Kidney (tissue), 14 donors: Measurements from ENCODE around the gene CYB561. TPM values are rescaled to one million over a fixed set of nuclear protein-coding genes. Genes with fewer than 3 reads are reported as not detected.

Source experiments
- DNase-seq, 5 donors: peaks; one replicate each; pipeline ENCODE4 v3.0.0-alpha.2; 2013 to 2020
- FAIRE-seq: peaks from 2 replicates; lab custom pipeline; 2012; peaks lifted over from hg19 to GRCh38; lab: Jason Lieb, UNC
- H3K27ac ChIP-seq, 2 donors: one replicate each; pipeline ENCODE4 v1.7.0; 2013; ENCODE audit warnings: low read depth in 2 of 2, low read length in 2 of 2, inconsistent platforms in 1 of 2
- H3K27me3 ChIP-seq: one replicate; pipeline ENCODE4 v1.7.1; 2013; ENCODE audit warnings: low read length, inconsistent platforms; ENCODE audit not compliant: control insufficient read depth, insufficient read depth
- H3K36me3 ChIP-seq, 3 donors: one replicate each; pipeline versions ENCODE4 v1.7.0 to v1.7.1; 2013; ENCODE audit warnings: low read length in 3 of 3, control low read depth in 1 of 3, inconsistent platforms in 1 of 3; ENCODE audit not compliant: insufficient read depth in 3 of 3, control insufficient read depth in 2 of 3
- H3K4me1 ChIP-seq, 3 donors: one replicate each; pipeline versions ENCODE4 v1.7.0 to v1.7.1; 2013; ENCODE audit warnings: low read length in 3 of 3, inconsistent platforms in 1 of 3, low read depth in 1 of 3; ENCODE audit not compliant: control insufficient read depth in 2 of 3, insufficient read depth in 2 of 3
- H3K4me3 ChIP-seq, 3 donors: one replicate each; pipeline versions ENCODE4 v1.7.0 to v1.8.1; 2013; ENCODE audit warnings: low read length in 3 of 3, control low read depth in 1 of 3, inconsistent platforms in 1 of 3
- H3K9ac ChIP-seq, 3 donors: one replicate each; pipeline versions ENCODE4 v1.7.0 to v1.7.1; 2013; ENCODE audit warnings: low read length in 3 of 3, control low read depth in 1 of 3, inconsistent platforms in 1 of 3
- H3K9me3 ChIP-seq, 3 donors: one replicate each; pipeline versions ENCODE4 v1.7.0 to v1.7.1; 2013; ENCODE audit warnings: low read length in 3 of 3, control low read depth in 1 of 3, inconsistent platforms in 1 of 3; ENCODE audit not compliant: control insufficient read depth in 2 of 3, insufficient read depth in 1 of 3
- intact Hi-C: fragments of 100-400 bp; cut with DNase I; formaldehyde crosslinking; loops from one replicate; pipeline ENCODE4 v1.11.1; 2022
- polyA plus RNA-seq: library from polyadenylated mRNA; stranded (reverse); fragments of 350-450 nt; fragmentation: Illumina TruSeq; extraction: RNeasy Lipid Tissue Mini Kit (QIAGEN cat#74804); gene quantifications from one replicate; pipeline ENCODE4 v1.2.3, GENCODE V29; 2014; ENCODE audit warnings: low read depth, low replicate concordance; ENCODE audit not compliant: insufficient read depth
- total RNA-seq: library from RNA; stranded (reverse); fragmentation: NEBNext Ultra II Directional; extraction: Animal tissue kit (Norgen Biotek cat#: 25700); gene quantifications from one replicate; pipeline ENCODE4 v1.2.1, GENCODE V29; 2021
- TF ChIP-seq, protein P1 (sequence below): IDR thresholded peaks from 3 replicates; pipeline ENCODE4 v1.5.1; 2012; ENCODE audit warnings: mild to moderate bottlenecking, moderate library complexity, borderline replicate concordance; ENCODE audit not compliant: insufficient read depth; ENCODE audit errors: extremely low read depth
- donor health status: control.
- donor health status: control.
- donor health status: control.
- donor health status: control.
- donor health status: control.
- donor health status: DM: yes; HTN: yes; CAD: no.
- donor health status: Normal renal cell carcinoma (clear cell type).

The CYB561 gene
- total and polyA plus RNA-seq, 2 donors from 2014 or later, result 38.4 to 51.1 TPM

DNA sequence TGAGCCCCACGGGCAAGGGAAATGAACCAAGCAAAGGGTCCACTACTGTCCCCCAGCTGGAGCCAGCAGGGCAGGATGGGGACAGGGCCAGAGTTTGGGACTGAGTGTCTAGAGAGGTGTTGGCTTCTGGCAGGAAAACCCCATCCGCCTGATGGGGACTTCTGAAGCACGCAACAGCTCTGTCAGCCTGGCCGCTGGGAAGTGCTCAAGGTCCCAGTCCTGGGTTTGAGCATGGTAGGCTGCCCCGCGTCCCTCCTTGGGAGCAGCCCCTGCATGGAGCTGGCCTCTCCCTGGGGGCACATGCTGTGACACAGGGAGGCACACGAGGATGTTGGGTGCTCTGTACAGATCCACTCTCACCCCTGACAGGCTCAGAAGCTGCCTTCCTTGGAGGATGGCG is 45.3 kb upstream of the CYB561 start:
- FAIRE-seq (no peak), DNase-seq (no peak)
- Histone ChIP-seq H3K27me3 (no peaks in the 10 kb centered on the region), H3K9me3 (no peaks in the 10 kb centered on the region), H3K27ac (no peak overlapping the region), H3K4me1 (peaks cover 0 to 20% (median 19%) of the 10 kb centered on the region in 3 donors), H3K4me3 (no peak overlapping the region), H3K9ac (no peak overlapping the region), H3K36me3 (peaks cover 0 to 4% (median 0%) of the 10 kb centered on the region in 3 donors)
- intact Hi-C loops, result no loop called here
- TF ChIP-seq, protein P1, sequence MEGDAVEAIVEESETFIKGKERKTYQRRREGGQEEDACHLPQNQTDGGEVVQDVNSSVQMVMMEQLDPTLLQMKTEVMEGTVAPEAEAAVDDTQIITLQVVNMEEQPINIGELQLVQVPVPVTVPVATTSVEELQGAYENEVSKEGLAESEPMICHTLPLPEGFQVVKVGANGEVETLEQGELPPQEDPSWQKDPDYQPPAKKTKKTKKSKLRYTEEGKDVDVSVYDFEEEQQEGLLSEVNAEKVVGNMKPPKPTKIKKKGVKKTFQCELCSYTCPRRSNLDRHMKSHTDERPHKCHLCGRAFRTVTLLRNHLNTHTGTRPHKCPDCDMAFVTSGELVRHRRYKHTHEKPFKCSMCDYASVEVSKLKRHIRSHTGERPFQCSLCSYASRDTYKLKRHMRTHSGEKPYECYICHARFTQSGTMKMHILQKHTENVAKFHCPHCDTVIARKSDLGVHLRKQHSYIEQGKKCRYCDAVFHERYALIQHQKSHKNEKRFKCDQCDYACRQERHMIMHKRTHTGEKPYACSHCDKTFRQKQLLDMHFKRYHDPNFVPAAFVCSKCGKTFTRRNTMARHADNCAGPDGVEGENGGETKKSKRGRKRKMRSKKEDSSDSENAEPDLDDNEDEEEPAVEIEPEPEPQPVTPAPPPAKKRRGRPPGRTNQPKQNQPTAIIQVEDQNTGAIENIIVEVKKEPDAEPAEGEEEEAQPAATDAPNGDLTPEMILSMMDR, result no peak

DNA sequence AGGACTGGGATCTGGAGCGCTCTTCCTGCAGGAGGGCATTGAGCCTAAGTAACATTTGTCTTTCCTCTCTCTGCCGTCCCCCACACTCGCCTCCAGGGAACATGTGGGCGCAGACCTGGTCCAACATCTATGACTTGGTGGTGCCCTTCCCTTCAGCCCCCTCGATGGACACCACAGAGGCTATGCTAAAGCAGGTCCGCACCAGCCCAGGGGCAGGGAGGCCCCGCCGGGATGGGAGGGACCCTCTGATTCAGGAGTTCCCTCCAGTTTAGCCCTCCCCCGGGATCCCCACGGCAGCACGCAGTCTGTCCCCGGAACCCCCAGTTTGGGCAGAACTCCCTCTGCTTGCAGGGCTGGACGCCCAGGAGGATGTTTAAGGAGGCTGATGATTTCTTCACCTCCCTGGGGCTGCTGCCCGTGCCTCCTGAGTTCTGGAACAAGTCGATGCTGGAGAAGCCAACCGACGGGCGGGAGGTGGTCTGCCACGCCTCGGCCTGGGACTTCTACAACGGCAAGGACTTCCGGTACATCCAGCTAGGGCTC is 44.8 kb upstream of the CYB561 start:
- intact Hi-C loops, result no loop called here
- FAIRE-seq, result no peak
- no peak overlapping the region for H3K27ac ChIP-seq

DNA sequence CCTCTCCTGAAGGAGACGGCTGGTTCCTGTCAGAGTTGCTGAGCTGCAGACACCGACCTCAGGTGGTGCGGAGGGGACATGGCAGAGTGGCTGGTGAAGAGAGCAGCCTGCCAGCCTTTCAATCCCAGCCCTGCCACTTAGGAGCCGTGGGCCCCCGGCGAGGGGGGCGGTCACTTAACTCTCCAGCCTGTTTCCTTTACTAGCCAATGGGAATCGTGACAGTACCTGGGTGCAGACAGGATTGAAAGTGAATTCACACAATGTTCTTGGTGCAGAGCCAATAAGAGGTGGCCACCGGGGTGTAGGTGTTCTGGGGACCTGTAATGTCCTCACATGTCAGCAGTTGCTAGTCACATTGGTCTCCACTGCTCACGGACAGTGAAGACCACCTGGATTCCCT is 44.2 kb upstream of the CYB561 start:
- H3K9ac ChIP-seq, result no peak overlapping the region
- H3K36me3 ChIP-seq, result peaks cover 0 to 5% (median 0%) of the 10 kb centered on the region in 3 donors
- DNase-seq (peak in 3 of 5 donors; percentile 28 to 41 (median 31)), FAIRE-seq (no peak)
- intact Hi-C loops, result no loop called here
- TF ChIP-seq, protein P1, result no peak
- H3K9me3 ChIP-seq, result no peaks in the 10 kb centered on the region
- H3K4me1 ChIP-seq, result peaks cover 0 to 19% (median 13%) of the 10 kb centered on the region in 3 donors
- no peak overlapping the region for H3K27ac ChIP-seq
- no peak overlapping the region for H3K4me3 ChIP-seq
- H3K27me3 ChIP-seq, result no peaks in the 10 kb centered on the region

More for the DNA sequence above, 44.8 kb upstream of the CYB561 start:
- no peak overlapping the region for H3K9ac ChIP-seq
- no peaks in the 10 kb centered on the region for H3K9me3 ChIP-seq
- H3K27me3 ChIP-seq, result no peaks in the 10 kb centered on the region
- DNase-seq, result peak in 1 of 5 donors; percentile 23
- peaks cover 0 to 5% (median 0%) of the 10 kb centered on the region in 3 donors for H3K36me3 ChIP-seq
- TF ChIP-seq, protein P1, result no peak
- peaks cover 0 to 20% (median 19%) of the 10 kb centered on the region in 3 donors for H3K4me1 ChIP-seq
- H3K4me3 ChIP-seq, result no peak overlapping the region

DNA sequence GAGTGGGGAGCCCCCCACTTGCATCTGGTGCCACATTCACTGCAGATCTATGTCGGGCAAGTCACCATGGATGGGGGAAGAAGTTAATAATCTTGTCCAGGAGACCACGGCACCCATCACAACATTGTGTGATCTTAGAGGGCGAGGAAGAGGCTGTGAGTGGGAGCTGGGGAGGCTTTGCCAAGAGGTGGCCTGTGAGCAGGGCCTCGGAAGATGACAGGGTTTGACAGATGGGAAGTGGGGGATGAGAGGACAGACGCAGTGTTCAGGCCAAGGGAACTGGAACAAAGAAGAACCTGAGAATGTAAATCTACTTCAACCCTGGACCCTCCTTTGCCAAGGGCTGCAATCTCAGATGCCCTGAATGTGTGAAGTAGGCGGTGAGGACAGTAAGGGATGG is 43.2 kb upstream of the CYB561 start:
- Histone ChIP-seq H3K4me3 (no peak overlapping the region), H3K36me3 (peaks cover 0 to 5% (median 0%) of the 10 kb centered on the region in 3 donors), H3K27ac (no peak overlapping the region), H3K9ac (no peak overlapping the region), H3K4me1 (peaks cover 0 to 10% (median 6%) of the 10 kb centered on the region in 3 donors), H3K9me3 (no peaks in the 10 kb centered on the region), H3K27me3 (no peaks in the 10 kb centered on the region)
- peak in 1 of 5 donors; percentile 26 for DNase-seq
- TF ChIP-seq, protein P1, result no peak
- intact Hi-C loops, result no loop called here
- no peak for FAIRE-seq
